Eye (tissue), 1 donor: ENCODE measurements around the gene ZEB2.
A peak's percentile ranks its signal among the peaks of the same experiment; 100 is the strongest.

Experiments used
- DNase-seq: peaks from one replicate; pipeline ENCODE4 v3.0.0-alpha.2; 2015

ZEB2 gene

DNA sequence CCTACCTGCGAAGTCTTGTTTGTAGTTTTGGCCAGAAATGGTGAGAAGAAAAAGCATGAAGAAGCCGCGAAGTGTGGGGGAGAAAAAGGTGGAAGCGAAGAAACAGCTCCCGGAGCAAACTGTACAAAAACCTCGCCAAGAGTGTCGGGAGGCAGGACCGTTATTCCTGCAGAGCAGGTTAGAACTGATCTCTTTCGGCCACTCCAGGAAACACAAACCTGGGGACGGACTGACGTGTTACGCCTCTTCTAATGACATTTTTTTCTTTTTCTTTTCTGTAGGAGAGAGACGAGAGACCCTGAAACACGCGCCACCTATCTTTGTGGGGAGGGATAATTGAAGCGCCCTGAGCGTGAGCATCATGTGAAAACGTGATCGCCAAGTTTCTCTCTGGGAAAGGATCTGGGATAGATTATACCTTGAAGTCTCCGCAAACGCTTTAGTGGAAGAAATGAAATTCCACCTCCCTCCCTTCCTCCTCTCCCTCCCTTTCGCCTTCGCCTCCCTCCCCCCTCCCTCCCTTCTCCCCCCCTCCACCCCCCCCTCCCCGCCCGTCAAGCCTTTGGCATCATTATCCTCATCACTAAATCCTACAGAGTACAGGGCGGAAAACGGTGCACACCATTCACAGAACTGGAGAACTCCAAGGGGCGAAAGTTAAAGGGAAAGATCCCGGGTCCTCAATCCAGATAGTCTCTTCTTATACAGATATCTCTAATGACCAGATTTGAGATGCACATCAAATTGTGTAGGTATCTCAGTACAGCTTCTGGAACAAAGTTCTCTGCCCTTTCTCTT, at the start of gene ZEB2:
ZEB2 (minus strand) TSS at position 186 of the 798 bp plus-strand sequence. CDS start 2,769 bp downstream, outside the sequence.
- peak; percentile 96 for DNase-seq

DNA sequence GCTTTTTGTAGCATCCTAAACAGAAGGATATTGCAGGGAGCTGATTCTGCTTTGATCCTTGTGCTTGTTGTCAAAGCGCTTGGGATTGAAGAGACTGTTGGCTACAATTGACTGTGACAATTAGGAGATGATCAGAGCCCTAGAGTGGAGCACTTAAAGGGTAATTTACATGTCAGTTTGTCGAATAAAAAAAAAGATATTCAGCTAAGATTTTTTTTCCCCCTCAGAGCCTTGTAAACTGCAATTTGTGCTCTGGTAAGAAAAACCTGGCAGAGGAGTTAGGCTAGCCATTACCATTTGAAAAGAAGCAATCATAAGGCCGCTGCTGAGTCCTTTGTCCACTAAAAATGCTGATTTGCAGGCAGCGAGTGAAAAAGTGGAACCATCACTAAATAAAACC, 47.8 kb upstream of the ZEB2 start:
- peak; percentile 42 for DNase-seq

DNA sequence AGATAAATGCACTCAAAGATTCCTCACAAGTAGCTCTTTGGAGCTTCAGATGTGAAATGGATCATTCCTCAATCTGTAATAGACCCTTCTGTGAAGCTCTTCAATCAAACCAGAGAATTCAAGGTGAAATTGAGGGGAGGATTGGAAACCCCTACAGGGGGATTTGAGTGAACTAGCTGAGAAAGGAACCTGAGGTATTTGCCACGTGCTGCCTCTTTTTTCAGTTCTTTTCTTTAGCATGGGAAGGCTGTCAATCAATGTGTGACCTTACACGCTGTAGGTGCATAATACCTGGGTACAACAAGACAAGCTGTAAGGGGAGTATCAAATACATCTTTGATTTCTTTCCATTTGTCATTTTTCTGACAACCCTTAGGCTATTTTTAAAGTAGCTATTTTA, 46.5 kb upstream of the ZEB2 start:
- DNase-seq = no peak

DNA sequence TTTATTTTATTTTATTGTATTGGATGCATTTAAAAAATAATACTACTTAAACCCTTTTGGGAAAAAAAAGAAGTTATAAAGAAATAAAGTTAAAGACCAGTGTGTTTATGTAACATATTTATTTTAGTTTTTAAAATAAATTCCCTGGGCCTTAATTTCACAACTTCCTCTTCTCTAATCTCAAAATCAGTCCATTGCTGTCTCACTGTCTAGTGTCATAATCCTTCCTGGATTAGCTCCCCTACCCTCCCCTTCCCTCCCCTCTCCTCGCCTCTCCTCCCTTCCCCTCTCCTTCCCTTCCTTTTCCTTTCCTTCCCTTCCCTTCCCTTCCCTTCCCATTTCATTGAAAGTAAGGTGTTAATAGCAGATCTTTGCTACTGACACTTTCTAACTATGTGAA, 40.3 kb upstream of the ZEB2 start:
- DNase-seq = no peak

DNA sequence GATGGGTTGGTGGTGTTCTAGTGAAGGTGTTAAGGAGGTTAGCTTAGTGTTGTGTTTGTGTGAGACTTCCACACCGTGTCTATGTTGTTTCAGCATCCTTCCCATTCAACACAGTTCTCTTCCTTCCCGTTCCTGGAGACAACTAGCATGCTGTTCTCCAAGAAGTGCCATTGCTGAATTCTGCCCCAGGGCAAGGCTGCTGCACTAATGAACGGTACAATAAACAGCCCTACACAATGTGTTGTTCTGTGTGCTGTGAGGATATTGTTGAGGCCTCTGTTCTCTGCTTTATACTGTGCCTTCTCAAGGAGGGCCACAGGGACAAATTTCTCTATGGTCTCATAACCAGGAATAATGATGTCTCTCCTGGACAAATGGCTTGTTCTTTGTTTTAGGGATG, 39.8 kb upstream of the ZEB2 start:
- no peak for DNase-seq

DNA sequence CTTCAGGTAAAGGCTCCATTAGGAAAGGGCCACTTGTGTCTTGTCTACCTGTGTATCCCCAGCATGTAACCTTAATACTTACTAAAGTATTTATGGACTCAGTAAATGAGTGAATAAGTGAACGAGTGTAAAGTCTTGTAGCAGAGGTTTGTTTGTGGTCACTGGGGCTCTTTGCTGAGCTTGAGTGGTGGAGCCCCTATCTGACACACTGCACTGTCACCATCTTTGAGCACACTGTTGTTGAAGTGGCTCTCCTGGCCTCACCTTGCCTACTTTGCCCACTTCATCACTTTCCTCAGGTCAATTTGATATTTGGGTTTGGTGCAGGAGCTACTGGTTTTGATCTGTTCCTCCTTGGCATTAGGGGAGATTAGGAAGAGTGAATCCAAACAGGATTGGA, 39.3 kb upstream of the ZEB2 start:
- no peak for DNase-seq

DNA sequence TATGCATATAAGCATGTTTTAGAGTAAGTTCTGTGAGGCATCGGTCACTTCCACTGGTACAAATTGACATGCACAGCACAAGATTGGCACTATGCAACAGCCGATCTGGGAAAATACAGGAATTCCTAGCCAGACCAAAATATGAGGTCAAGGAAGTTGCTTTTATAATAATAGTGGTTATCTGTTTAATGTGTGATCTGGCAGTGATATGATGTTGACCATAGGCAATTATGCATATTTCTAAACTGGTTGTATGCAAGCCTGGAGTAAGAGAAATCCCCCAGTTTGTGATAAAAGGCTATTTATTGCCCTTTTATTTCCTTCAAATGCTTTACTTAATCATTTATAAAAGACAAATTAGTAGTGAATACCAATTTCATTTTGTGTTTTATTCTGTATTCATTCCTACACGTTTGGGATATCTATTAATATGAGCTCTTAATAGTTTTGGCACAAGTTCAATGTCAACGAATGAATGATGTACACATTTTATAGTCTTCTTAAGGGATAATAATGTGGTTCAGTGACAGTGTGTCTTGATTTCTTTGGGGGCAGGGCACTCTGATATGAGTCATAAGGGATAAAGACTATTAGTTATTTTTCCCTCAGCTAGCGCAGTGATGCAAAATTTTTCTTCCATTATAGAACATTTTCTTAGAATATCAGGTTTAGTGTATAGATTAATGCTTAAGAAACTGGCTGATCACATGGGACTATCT, 34.7 kb upstream of the ZEB2 start:
- no peak for DNase-seq

DNA sequence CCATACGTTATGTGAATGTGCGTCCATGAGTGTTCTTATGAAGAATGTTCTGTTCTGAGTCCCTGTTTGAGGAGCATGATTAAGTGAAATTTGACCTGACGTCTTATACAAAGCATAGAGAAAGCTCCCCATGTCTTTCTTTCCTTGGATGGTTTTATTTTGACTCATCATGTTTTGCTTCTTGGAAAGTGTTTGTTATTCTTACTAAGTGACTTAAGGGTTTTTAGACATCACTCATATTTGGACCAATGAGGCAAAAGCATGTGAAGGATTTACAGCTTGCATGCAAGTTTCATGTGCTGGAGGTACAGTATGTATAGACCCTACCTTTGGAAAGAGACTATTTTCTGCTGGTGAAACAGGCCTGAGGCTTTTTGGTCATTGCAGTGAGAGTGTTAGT, 33.5 kb upstream of the ZEB2 start:
- peak; percentile 36 for DNase-seq

DNA sequence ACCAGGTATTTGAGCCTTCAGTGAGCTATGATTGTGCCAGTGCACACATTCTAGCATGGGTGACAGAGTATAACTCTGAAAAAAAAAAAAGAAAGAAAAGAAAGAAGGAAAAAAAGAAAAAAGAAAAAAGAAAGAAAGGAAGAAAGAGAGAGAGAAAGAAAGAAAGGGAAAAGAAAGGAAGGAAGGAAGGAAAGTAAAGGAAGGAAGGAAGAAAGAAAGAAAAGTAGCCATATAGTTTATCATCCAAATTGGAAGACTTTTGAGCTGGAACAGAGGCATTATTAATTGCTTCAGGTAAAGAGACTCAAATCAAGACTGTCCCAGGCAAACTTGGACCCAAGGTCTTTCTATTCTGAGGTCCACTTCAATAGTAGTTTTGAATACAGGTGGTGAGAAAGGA, 32.9 kb upstream of the ZEB2 start:
- DNase-seq = no peak

DNA sequence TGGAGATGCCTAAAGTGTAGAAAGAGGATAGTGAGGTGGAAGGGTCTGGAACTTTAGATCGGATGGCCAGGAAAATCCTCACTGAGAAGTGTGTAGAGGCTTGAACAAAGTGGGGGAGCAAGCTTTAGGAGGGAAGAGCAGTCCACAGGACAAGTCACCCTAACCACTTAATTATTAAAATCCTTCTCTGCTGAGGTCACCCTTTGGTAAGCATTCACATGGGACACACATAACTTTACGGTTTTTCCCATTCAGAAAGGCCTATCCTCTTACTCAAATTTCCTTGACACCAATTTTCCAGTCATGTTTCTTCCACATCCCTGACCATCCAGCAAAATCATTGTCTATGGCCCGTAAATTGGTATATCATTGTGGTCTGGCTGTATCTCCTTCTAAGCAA, 31.0 kb upstream of the ZEB2 start:
- DNase-seq = no peak

DNA sequence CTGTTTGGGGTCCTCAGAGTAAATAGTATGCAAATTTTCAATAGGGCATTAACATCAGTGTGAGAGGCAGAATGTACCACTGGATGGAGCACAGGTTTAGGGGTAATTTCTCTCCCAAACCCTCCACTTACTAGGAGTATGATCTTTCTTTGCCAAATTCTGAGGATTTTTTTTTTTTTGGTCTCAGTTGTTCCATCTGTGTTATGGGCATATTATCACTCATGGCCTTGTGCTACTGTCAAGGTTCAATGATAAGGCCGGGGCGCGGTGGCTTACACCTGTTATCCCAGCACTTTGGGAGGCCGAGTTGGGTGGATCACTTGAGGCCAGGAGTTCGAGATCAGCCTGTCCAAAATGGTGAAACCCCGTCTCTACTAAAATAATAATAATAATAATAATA, 30.2 kb upstream of the ZEB2 start:
- no peak for DNase-seq

DNA sequence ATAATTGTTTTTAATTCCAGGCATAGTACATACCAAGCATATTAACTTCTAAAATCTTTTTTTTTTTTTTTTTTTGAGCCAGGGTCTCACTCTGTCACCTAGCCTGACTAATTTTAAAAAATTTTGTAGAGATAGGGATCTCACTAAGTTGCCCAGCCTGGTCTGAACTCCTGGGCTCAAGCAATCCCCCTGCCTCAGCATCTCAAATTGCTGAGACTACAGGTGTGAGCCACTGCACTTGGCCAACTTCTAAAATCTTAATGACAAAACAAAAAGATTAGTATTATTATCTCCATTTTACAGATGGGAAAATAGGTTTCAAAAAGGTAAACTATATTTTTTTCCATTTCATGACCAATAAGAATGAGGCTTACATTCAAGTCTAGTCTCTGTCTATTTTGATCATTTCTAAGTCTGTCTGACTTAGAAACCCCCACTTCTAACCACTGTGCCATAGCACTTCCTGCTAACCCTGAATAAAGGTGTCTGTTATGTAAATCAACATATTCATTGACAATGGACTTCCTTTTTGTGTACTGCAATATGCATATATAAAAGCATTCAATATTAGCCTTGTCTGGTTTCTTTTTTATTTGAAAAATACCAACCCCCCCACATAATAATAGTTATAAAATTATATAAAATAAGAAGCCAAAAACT, 28.7 kb upstream of the ZEB2 start:
- no peak for DNase-seq

DNA sequence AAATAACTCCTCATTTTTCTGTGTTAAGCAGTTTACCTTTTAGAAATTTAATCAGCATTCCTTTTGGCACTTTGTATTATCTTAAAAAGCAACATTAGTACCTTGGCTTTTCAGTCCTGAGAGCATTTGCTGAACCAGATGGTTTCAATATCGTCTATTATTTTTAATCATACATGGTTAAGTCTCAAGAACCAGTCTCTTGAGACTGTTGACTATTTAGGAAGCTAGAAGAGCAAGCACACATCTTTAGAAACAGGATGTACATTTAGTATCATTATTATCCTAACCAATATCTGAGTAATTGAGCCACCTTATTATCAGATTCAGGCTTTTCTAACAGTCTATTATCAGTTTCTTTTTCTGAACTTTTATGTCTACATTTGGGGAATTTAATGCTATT, 28.2 kb upstream of the ZEB2 start:
- no peak for DNase-seq

DNA sequence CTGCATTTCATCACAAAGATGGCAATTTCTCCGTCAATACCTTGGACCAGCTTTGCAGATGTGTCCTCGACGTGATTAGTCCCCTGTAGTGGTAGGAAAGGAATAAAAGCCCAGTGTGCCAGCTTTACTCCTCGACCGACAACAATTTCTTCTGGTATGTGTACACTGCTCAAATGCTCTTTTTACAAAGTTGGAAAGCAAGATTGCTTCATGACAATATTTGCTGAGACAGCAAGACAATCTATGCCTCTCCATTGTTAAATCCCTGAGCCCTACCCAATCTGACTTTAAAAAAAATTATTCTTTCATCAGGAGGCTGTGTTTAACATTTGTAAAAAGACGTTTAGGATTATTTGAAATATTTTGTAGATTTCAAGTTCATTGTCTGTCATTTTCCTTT, 27.6 kb upstream of the ZEB2 start:
- no peak for DNase-seq

DNA sequence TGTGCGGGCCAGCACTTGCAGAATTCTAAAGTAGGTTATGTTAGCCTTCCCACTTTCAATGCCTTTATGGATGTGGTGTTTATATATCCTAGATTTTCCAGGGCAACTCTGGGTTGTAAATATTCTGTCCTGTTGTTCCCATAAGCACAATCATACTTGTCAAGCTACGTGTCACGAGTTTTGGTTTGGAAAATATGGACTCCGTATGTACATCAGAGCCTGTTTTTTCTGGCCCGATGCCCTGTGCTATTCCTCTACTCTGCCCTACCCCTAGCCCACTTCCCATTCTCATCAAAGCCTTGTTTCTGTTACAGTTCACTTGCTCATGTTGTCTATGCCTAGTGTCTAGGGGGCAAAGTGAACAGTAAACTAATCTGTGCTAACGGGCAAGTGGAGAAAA, 27.0 kb upstream of the ZEB2 start:
- DNase-seq = peak; percentile 40

DNA sequence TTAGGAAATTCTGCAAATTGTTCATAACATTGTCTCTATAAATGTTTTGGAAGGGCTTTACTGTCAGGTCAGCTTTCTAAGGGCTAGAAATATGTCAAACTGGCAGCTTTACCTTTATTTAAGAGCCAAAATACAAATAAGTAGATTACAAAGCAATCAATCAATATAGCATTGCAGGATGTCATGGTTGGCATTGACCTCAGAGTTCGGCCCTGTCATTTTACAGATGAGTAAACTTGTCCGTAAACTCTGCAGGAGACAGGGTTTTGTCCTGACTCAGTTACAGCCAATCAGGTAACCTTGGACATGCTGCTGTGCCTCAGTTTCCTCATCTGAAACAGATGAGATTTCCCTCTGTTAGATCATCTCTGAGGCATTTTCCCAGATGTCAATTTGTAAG, 25.9 kb upstream of the ZEB2 start:
- DNase-seq = no peak

DNA sequence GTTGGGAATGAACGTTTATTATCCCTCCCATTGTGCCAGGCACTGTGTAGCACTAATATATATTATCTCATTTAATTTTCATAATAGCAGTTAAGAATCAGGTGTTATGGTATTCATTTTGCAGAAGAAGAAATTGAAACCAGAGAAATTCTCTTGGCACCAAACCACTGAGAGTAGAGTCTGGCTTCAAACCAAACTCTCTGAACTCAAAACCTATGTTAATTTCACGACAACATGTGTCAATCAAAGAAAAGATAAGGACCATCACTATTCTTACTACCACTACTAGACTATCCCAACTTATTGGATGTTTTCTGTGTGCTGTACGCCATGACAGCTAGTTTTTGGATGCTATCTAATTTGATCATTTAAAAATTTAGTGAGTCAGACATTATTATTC, 24.1 kb upstream of the ZEB2 start:
- DNase-seq = no peak

DNA sequence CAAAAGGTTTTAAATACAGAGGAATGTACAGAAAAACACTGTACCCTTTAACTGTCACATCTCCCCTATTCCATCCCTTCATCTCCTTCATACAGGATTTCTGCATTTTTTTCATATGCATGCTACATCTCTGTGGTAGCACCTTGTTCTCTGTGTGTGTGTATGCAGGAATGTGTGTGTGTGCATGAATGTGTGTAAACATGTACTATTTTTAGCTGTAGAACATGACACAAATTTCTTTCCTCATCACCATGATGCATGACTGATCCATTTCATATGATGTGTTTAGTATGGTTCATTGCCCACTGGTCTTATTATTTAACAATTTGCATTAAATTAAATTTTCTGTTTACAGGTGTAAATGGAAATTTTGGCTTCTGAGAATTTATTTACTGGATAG, 21.5 kb upstream of the ZEB2 start:
- DNase-seq = peak; percentile 31

DNA sequence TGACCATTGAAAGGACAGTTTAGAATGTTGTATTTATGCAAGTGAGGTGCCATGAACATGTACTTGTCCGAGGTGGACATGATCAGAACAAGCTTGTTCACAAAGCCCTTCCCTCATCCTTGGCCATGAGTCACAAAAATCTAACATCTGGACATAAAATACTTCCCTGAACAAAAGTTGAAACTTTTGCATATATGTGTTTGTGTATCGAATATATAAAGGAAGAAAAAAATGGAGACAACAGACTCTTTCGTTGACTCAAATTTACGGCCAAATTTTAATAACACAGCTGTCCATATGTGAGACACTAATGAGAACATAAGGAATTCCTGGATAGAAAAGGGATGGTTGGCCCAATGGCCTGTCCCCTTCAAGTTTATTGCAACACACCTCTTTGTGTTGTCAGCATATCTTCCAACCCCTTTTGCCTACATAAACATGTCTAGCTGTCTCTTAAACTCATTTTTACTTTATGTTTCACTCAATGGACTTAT, 19.4 kb upstream of the ZEB2 start:
- no peak for DNase-seq

DNA sequence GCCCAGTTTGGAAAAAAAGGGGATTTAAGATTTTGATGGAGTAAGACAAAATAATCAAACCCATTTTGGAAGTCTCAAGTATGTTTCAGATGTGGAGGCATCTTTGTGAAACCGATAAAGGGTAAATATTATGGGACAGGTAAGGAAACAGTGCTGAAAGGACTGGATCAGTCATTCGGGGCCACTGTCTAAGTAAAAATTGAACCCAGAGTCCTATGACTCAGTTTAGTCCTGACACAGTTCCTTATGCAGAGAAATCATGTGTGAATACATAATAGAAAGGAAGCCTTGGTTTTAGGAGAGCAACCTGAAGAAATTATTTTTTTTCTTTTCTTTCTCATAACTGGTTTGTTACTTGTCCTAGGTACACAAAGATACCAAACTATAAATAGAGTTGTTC, 15.4 kb upstream of the ZEB2 start:
- no peak for DNase-seq

DNA sequence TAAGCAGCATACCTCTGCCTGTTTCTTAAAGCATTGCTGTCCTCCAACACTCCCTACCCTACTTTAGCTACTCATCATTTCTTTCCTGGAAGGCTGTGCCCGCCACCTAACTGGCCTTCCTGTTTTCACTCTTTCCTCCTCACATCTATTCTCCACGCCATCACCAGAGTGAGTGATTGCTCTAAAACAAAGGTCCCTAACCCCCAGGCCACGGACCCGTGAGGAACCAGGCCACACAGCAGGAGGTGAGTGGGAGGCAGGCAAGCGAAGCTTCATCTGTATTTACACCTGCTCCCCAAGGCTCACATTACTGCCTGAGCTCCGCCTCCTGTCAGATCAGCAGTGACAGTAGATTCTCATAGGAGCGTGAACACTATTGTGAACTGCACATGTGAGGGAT, 13.3 kb upstream of the ZEB2 start:
- no peak for DNase-seq

DNA sequence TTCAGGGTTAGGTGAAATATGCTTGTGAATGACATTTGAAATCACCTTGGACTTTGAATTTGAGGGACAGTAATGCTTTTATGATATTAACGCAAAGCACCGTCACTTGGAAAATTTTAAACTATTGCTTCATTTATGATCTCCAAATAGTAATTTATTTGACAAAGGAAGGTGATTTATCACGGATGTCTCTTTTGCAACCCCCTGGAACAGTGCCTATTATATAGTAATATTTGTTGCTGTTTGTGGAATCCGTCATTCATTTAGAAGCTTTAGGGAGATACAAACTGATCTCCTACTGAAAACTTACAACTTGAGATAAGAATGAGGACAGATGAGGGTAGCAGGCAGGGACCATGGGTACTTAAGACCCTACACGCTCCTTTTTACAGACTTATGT, 10.7 kb upstream of the ZEB2 start:
- no peak for DNase-seq

DNA sequence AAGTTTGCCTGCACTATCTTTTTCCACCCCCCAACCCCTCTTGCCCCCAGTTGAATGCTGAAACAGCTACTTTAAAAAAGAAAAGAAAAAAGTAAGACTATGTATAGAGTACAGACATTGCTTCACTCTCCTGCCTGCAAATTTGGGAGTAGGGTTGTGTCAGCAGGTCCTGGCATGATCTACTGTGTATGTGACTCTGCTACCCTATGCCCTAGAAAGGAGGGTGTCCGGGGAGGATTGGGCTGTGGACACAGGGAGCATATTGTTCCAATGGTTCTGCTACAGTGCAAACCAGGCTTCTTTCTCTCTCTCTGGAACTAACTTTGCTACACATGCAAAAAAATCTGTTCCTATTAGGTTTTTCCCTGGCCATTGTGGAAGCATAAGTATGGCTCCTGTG, 9.9 kb upstream of the ZEB2 start:
- DNase-seq = no peak

DNA sequence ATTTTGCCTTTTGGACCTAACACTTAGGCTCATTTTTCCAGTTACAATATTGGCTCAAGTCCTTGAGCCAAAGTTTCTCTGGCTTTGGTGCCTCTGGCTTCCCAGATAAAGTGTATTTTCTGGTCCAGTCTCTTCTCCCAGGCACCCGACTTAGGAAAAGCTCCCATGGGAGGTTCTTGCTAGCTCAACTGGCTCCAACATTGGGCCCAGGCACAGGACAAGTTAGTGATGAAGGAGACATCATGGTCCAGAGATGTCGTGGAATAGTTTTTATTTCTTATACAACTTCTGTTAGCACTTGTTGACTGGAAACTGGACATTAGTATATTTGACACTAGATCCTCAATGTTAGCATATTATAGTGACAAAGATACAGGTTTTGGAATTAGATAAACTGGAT, 8.2 kb upstream of the ZEB2 start:
- DNase-seq = no peak
